ENCODE data around the gene CEBPA. TPM values are rescaled to one million over a fixed set of nuclear protein-coding genes. Genes with fewer than 3 reads are reported as not detected.
"Not testable (repeated sequence)": the region's sequence is repeated elsewhere in the genome, so short reads cannot be mapped to it uniquely, and the experiment has no call there.

CEBPA gene
- total RNA-seq, 2 experiments from 2014 or later: 2.1 to 2.5 TPM

GRCh38 chr19:33316541-33317264 is 14.4 kb upstream of the CEBPA start:
- CTCF ChIA-PET (ENCODE audit: unreplicated experiment): no interaction called here
- TF ChIP-seq EZH2phosphoT487 (IDR thresholded peaks at IDR 0.05; ENCODE audit: borderline replicate concordance, low read depth, low read length): no peak
- no peak for TF ChIP-seq CTCF (conservative IDR thresholded peaks at IDR 0.05; ENCODE audit: low read length)
- POLR2A ChIA-PET: interaction anchor here (0.7 kb wide), 1 partner anchor 55 kb away, joined by 3 read pairs; no protein-coding TSS in a partner anchor
- no peaks in the 10 kb centered on the region for H3K9me2 ChIP-seq (ENCODE audit: insufficient read depth, low read length)
- no peaks in the 10 kb centered on the region for H3K36me3 ChIP-seq (ENCODE audit: insufficient read depth, low read length)
- H3K79me2 ChIP-seq (ENCODE audit: insufficient read depth, low read depth, low read length): no peaks in the 10 kb centered on the region
- DNase-seq (ENCODE audit: low spot score): no peak
- no TSS peak for BruUV-seq (replicated peaks)
- no peaks in the 10 kb centered on the region for H4K20me1 ChIP-seq (ENCODE audit: insufficient read depth, low read length)
- no peak overlapping the region for H3K4me3 ChIP-seq (ENCODE audit: low read depth, low read length, poor library complexity, severe bottlenecking)
- no peak overlapping the region for H3K27ac ChIP-seq (ENCODE audit: low read depth, low read length, poor library complexity, severe bottlenecking)
- H2AFZ ChIP-seq (ENCODE audit: low read length): no peak overlapping the region
- H3K9me3 ChIP-seq (ENCODE audit: low read length): no peaks in the 10 kb centered on the region; the same call in 1 of the 2 replicates
- H3K4me2 ChIP-seq (ENCODE audit: low read length): no peak overlapping the region
- intact Hi-C loops (cut with micrococcal nuclease; ENCODE audit: unreplicated experiment): no loop called here
- peaks cover 5% of the 10 kb centered on the region for H3K4me1 ChIP-seq (ENCODE audit: insufficient read depth, low read length, poor library complexity, severe bottlenecking)

- BruUV-seq (replicated peaks); H3K79me2 ChIP-seq (ENCODE audit: insufficient read depth, low read depth, low read length); H4K20me1 ChIP-seq (ENCODE audit: insufficient read depth, low read length); H3K36me3 ChIP-seq (ENCODE audit: insufficient read depth, low read length); H3K9me3 ChIP-seq (ENCODE audit: low read length); H3K27ac ChIP-seq (ENCODE audit: low read depth, low read length, poor library complexity, severe bottlenecking); H3K4me3 ChIP-seq (ENCODE audit: low read depth, low read length, poor library complexity, severe bottlenecking); DNase-seq (ENCODE audit: low spot score); H3K9me2 ChIP-seq (ENCODE audit: insufficient read depth, low read length); intact Hi-C loops (cut with micrococcal nuclease; ENCODE audit: unreplicated experiment); H3K4me1 ChIP-seq (ENCODE audit: insufficient read depth, low read length, poor library complexity, severe bottlenecking); H2AFZ ChIP-seq (ENCODE audit: low read length): not testable (repeated sequence)
- 0 out of 2 replicates have a peak overlapping the region, but pooled peaks have one; percentile 1 for H3K4me2 ChIP-seq (ENCODE audit: low read length)
- ChIA-PET CTCF (ENCODE audit: unreplicated experiment) (interaction anchor here (0.6 kb wide), 1 partner anchor 156 kb away, joined by 3 read pairs; no protein-coding TSS in a partner anchor), POLR2A (interaction anchor here (0.7 kb wide), 1 partner anchor 12 kb away, joined by 5 read pairs; no protein-coding TSS in a partner anchor)
Observed at GRCh38 chr19:33312808-33313207, 10.5 kb upstream of the CEBPA start.

- H2AFZ ChIP-seq (ENCODE audit: low read length): peak overlapping the region; percentile 30; the same call in 1 of the 2 replicates
- peak; percentile 27 for DNase-seq (ENCODE audit: low spot score)
- POLR2A ChIA-PET: interaction anchor here (0.7 kb wide), 1 partner anchor 177 kb away, joined by 4 read pairs; no protein-coding TSS in a partner anchor
- CTCF ChIA-PET (ENCODE audit: unreplicated experiment): no interaction called here
- no peak overlapping the region for H3K27ac ChIP-seq (ENCODE audit: low read depth, low read length, poor library complexity, severe bottlenecking)
- H3K4me1 ChIP-seq (ENCODE audit: insufficient read depth, low read length, poor library complexity, severe bottlenecking): peaks cover 5% of the 10 kb centered on the region
- H3K9me3 ChIP-seq (ENCODE audit: low read length): no peaks in the 10 kb centered on the region; the same call in 1 of the 2 replicates
- no peak for TF ChIP-seq CTCF (conservative IDR thresholded peaks at IDR 0.05; ENCODE audit: low read length)
- no TSS peak for BruUV-seq (replicated peaks)
- no peaks in the 10 kb centered on the region for H3K9me2 ChIP-seq (ENCODE audit: insufficient read depth, low read length)
- no peaks in the 10 kb centered on the region for H3K79me2 ChIP-seq (ENCODE audit: insufficient read depth, low read depth, low read length)
- H3K4me3 ChIP-seq (ENCODE audit: low read depth, low read length, poor library complexity, severe bottlenecking): no peak overlapping the region
- no peaks in the 10 kb centered on the region for H3K36me3 ChIP-seq (ENCODE audit: insufficient read depth, low read length)
- 0 out of 2 replicates have a peak overlapping the region, but pooled peaks have one; percentile 1 for H3K4me2 ChIP-seq (ENCODE audit: low read length)
- H4K20me1 ChIP-seq (ENCODE audit: insufficient read depth, low read length): no peaks in the 10 kb centered on the region
- intact Hi-C loops (cut with micrococcal nuclease; ENCODE audit: unreplicated experiment): no loop called here
Observed at GRCh38 chr19:33312065-33312464, 9.7 kb upstream of the CEBPA start.

Measured in OCI-LY7 (cell line).